Stimulated activated naive CD8-positive, alpha-beta T cell treated with anti-CD3 and anti-CD28 coated beads, Interleukin-15, Interleukin-2, amounts not matched to agents 100 ng/mL and 50 ng/mL, for 24 hours (primary cell): ENCODE results near the gene CDK18.

Experiments used
- H3K27ac Mint-ChIP-seq: one replicate; pipeline ENCODE4 v1.8.0; 2021; ENCODE audit warnings: mild to moderate bottlenecking, mixed read lengths
- H3K27me3 Mint-ChIP-seq: one replicate; pipeline ENCODE4 v1.8.0; 2021; ENCODE audit warnings: mixed read lengths
- H3K36me3 Mint-ChIP-seq: one replicate; pipeline ENCODE4 v1.8.0; 2021; ENCODE audit warnings: low read depth, mixed read lengths
- H3K4me1 Mint-ChIP-seq: one replicate; pipeline ENCODE4 v1.8.0; 2021; ENCODE audit warnings: low read depth, mixed read lengths
- H3K4me3 Mint-ChIP-seq: one replicate; pipeline ENCODE4 v1.8.0; 2021; ENCODE audit warnings: mild to moderate bottlenecking, mixed read lengths
- H3K9me3 Mint-ChIP-seq: one replicate; pipeline ENCODE4 v1.8.0; 2021; ENCODE audit warnings: mixed read lengths

Gene CDK18

DNA sequence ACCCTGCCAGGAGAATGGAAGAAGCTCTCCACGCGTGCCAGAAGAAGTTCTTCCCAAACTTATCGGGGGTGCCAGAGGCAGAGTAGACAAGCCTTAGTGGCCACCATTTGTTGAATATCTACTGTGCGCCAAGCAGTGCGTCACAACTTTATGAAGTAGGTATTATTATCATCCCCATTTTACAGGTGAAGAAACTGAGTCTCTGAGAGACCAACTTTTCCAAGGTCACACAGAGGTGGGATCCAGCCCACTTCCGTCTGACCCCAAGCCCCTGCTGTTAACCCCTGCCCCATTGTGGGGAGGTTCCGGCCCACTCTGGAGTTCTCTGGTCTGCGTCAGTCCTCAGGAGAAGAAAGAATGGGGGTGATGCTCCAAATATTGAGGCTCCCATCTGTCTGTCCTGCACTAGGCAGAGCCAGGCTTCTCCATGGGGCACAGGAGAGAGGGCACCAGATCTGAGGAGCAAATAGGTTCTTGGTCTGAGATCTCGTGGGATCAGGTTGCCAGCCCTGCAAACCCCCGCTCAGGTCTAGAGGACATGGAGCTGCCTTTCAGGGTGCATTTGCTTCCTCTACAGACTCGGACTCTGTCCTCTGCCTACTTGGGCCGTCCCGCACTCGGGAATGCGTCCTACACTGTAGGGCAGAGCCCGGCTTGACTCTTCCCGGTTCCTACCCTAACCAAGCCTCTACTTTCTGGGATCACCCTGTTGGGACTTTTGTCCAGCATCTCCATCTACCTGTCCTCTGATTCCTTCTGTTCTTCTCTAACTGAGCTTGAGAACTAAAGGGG is 2.1 kb downstream of the CDK18 start:
- Mint-ChIP-seq H3K4me3 (no peak overlapping the region), H3K9me3 (no peaks in the 10 kb centered on the region), H3K4me1 (peaks cover 17% of the 10 kb centered on the region), H3K27ac (no peak overlapping the region), H3K27me3 (no peaks in the 10 kb centered on the region), H3K36me3 (no peaks in the 10 kb centered on the region)

DNA sequence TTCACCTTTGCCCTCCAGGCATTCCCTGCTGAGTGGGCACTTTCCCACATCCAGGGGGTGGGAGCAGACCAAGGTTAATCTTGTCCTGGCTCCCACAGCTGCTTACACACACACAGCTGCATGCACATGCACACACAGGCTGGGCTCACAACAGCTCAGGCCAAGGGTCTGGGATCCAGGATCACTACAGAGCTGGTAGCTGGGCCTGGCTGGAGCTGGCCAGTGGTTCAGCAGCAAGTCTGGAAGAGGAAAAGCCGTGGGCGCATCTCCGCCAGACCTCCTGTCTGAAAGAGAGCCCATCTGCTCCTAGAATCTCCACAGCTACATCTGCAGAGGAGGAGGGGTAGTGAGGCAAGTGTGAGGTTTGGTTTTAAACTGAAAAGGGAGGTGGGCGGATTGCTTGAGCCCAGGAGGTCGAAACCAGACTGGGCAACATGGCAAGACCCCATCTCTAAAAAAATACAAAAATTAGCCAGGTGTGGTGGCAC is 3.8 kb downstream of the CDK18 start:
- H3K27ac Mint-ChIP-seq: no peak overlapping the region
- peaks cover 20% of the 10 kb centered on the region for H3K4me1 Mint-ChIP-seq
- H3K4me3 Mint-ChIP-seq: no peak overlapping the region
- no peaks in the 10 kb centered on the region for H3K9me3 Mint-ChIP-seq
- H3K27me3 Mint-ChIP-seq: no peaks in the 10 kb centered on the region
- no peaks in the 10 kb centered on the region for H3K36me3 Mint-ChIP-seq

DNA sequence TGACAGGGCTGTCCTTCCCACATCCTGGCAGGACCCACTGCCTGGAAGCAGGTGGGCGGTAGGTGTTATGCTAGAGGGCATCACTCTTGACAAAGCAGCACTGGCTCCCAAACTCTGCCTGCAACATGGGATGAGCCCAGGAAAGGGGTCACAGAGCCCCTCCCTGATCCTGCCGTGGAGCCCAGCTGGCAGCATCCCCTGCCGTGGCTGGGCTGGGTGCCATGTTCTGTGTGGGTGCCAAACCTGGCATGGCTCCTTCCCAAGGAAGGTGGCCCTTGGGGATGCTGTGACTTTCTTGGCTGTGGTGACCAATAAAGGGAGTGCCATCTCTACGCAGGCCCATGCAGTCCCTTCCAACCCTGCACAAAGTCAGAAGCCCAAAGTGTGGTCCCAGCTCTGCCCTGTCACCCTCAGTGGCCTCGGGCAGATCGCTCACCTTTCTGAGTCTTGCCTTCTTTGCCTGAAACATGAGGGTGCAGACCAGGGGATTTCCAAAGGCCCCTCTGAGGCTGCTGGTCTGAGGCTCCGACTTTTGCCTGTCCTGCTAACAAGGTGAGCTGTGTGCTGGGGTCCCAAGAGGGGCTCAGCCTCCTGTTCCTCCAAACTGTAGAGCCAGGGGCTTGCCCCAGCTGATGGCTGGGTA is 6.0 kb downstream of the CDK18 start:
- Mint-ChIP-seq H3K4me1 (peaks cover 19% of the 10 kb centered on the region), H3K9me3 (no peaks in the 10 kb centered on the region), H3K36me3 (no peaks in the 10 kb centered on the region), H3K27ac (no peak overlapping the region), H3K4me3 (no peak overlapping the region), H3K27me3 (no peaks in the 10 kb centered on the region)

DNA sequence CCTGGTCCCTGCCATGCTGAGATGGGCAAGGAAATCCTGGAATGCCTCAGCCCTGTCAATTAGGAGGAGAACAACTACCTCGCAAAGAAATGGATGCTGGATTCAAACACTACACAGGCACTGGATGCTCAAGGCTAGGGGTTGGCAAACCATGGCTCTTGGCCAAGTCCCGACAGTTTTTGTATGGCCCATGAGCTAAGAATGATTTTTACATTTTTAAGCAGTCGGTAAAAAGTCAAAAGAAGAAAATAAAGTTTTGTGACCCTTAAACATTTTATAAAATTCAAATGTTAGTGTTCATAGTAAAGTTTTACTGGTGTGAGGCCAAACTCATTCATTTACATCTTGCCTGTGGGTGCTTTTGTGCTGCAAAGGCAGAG is 6.5 kb downstream of the CDK18 start:
- no peak overlapping the region for H3K27ac Mint-ChIP-seq
- H3K9me3 Mint-ChIP-seq: no peaks in the 10 kb centered on the region
- H3K4me3 Mint-ChIP-seq: no peak overlapping the region
- no peaks in the 10 kb centered on the region for H3K27me3 Mint-ChIP-seq
- no peaks in the 10 kb centered on the region for H3K36me3 Mint-ChIP-seq
- peaks cover 17% of the 10 kb centered on the region for H3K4me1 Mint-ChIP-seq

DNA sequence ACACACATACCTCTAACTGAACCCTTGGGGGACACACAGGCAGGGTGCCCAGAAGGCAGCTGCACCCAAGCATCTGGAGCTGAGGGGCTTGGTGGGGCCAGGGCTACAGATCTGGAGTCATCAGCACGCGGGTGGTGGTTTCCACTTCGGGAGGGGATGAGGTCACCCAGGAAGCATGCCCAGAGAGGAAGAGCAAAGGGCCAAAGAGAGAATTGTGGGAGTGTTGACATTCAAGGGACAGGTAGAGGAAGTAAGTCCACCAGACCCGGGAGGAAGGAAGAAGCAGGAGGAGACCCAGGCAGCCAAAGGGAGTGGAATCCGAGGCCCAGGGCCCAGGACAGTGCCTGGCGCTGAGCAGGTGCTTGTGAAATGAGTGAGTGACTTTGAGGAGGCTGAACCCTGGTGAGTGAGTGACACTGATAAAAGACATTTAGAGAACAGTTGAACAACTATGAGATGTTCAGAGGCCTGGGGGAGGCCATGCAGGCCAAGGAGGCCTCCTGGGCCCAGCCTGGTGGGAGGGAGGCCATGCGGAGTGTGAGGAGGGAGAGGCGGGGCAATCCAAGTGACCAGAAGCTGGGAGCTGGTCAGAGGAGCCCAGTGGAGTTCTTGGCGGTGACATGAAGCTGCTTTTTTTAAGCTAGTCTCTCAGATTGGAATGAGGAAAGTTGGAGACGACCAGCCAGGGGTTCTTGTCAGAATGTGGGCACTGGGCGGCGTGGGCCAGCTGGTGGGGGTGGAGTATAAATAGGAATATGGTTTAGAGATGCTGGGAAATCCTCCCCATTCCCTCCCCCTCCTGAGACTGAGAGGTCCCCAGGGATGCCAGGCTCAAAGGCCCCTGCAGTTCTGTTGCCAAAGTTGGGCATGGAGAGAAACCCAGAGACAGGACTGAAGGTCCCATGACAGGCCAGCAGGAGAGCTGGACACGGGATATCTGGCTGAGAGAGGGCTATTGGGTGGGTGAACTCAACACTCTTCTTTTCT is 7.9 kb downstream of the CDK18 start:
- Mint-ChIP-seq H3K27ac (peak overlapping the region; percentile 43), H3K36me3 (no peaks in the 10 kb centered on the region), H3K4me1 (peaks cover 17% of the 10 kb centered on the region), H3K4me3 (no peak overlapping the region), H3K9me3 (no peaks in the 10 kb centered on the region), H3K27me3 (no peaks in the 10 kb centered on the region)

DNA sequence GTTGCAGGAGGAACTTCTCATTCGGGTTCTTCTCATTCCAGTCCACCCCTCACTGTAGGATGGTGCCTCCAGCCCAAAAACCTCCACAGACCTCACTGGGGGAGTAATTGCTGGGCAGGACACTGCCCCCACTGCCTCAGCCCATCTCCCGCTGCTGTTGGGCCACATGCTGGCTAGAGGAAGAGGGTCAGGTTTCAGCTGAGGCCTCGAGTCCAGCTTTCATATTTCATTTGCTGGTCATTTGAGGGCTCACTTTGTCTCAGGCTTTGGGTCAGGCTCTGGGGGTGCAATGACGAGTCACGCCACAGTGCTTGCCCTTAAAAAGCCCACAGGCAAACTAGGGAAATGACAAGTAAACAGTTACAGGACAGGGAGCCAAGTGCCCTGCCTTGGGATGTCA is 9.3 kb downstream of the CDK18 start:
- H3K4me1 Mint-ChIP-seq: peaks cover 17% of the 10 kb centered on the region
- H3K27me3 Mint-ChIP-seq: no peaks in the 10 kb centered on the region
- no peak overlapping the region for H3K4me3 Mint-ChIP-seq
- no peak overlapping the region for H3K27ac Mint-ChIP-seq
- no peaks in the 10 kb centered on the region for H3K9me3 Mint-ChIP-seq
- H3K36me3 Mint-ChIP-seq: no peaks in the 10 kb centered on the region

DNA sequence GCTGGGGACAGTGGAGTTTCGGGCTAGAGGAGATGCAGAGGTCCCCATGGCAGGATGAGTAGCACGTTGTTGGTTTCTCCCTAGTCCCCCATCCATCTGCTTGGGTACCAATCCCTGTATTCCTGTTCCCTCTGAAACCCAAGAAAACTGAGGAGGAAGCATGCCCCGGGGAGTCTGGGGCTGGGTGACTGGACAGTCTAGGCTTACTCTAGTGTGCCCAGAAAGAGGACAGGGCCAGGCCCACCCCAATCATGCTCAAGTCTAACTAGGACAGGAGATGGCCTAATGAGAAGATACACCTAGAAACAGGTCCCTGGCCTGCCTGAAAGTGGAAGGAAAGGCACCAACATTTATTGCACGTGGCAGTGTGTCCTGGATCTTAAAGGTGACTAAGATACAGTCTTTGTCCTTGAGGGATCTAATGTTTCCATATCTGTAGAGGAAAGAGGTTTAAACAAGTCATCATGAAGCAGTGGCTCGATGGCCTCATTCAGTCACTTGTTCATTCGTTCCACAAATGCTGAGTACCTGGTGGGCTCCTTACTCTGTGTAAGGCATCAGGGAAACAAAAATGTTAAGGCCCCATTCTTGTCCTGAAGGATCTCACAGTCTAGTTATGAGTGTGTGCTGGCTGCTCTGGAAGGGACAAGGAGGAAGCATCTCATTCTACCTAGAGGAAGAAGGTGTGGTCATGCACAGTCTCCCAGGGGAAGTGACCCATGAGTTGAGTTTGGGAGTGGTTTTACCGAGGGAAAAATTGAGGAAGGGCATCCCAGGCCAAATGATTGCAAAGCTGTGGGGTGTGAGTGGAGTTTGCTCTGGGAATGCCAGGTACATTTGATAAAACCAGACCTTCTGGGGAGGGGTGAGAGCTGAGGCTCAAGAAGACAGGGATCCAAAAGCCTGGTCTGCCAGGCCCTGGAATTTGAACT is 10.0 kb downstream of the CDK18 start:
- H3K4me3 Mint-ChIP-seq: no peak overlapping the region
- H3K27ac Mint-ChIP-seq: no peak overlapping the region
- H3K36me3 Mint-ChIP-seq: no peaks in the 10 kb centered on the region
- no peaks in the 10 kb centered on the region for H3K9me3 Mint-ChIP-seq
- no peaks in the 10 kb centered on the region for H3K27me3 Mint-ChIP-seq
- H3K4me1 Mint-ChIP-seq: peaks cover 17% of the 10 kb centered on the region

DNA sequence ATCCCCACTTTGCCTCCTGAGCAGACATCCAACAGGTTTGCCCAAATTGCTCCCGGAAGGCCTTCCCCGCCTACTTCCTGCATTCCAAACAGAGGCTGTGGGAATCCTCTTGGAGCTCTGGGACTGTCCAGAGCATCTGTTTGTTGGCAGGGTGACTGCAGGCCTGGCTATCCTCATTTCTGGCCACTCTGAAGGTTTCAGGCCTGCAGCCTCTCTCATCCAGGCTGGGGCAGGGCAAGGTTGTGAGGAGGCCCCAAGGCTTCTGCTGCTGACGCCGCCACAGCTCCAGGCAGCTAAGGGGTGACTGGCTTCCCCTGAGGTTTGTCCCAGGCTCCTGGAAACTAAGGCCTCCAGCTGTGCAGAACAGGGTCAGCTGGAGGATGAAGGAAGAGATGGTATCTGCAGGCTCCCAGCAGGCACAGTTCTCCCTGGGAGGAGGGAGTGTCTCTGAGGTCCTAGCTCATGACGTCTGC is 11.3 kb downstream of the CDK18 start:
- H3K9me3 Mint-ChIP-seq: no peaks in the 10 kb centered on the region
- H3K27ac Mint-ChIP-seq: no peak overlapping the region
- H3K27me3 Mint-ChIP-seq: no peaks in the 10 kb centered on the region

DNA sequence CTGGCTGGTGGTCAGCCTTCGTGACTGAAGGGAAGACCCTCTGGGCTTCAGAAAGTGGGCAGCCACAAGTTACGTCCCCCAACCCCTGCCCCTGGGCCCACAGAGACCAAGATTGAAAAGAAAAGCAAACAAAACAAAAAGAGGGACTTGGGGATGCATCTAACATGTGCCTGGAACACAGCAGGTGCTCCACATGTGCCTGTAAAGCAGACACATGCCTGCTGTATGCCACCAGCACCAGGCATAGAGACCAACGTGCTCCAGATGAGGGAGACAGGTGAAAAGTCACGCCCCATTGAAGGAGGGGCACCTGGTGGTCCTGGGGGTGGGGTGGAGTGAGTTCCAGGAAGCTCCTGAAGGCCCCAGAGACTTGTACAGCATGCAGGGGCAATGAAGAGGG is 11.9 kb downstream of the CDK18 start:
- Mint-ChIP-seq H3K9me3 (no peaks in the 10 kb centered on the region), H3K4me3 (no peak overlapping the region), H3K36me3 (no peaks in the 10 kb centered on the region), H3K27me3 (no peaks in the 10 kb centered on the region), H3K4me1 (peaks cover 14% of the 10 kb centered on the region), H3K27ac (no peak overlapping the region)

More for the DNA sequence above, 11.3 kb downstream of the CDK18 start:
- H3K4me3 Mint-ChIP-seq: no peak overlapping the region
- H3K36me3 Mint-ChIP-seq: no peaks in the 10 kb centered on the region
- peaks cover 14% of the 10 kb centered on the region for H3K4me1 Mint-ChIP-seq

DNA sequence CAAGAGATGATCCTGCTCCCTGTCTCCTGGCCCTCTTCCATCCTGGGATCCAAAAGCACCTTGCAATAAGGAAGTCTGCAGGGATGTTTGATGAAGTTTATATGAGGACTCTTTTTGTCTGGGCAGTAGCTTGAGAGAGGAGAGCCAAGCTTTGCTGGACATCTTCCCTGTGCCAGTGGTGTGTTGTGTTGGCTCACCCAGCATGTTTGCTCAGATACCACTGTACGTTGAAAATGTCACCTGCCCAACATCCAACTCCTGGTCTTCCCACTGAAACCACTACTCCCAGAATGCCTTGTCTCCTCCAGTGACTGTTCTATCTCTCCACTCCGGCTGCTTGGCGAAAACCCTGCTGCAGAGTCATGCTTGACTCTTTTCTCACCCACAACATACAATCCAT is 12.8 kb downstream of the CDK18 start:
- Mint-ChIP-seq H3K36me3 (no peaks in the 10 kb centered on the region), H3K27me3 (no peaks in the 10 kb centered on the region), H3K27ac (no peak overlapping the region), H3K9me3 (no peaks in the 10 kb centered on the region), H3K4me3 (no peak overlapping the region), H3K4me1 (peaks cover 10% of the 10 kb centered on the region)

DNA sequence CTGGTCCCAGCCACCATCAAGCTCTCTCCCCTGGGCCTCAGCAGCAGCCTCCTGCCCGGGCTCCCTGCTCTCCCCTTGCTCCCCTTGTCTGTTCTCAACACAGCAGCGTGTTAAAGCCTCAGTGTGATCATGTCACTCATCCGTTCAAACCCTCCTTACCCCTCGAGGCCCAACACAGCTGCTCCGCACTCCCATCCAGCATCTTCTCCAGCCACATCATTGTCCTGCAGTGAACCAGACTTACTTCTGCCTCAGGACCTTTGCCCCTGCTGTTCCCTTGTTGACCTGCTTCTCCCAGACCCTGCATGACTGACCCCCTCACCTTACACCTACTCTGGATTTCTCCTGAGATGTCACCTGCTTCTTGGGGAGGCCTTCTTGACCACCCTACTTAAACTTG is 13.3 kb downstream of the CDK18 start:
- no peak overlapping the region for H3K27ac Mint-ChIP-seq
- peaks cover 10% of the 10 kb centered on the region for H3K4me1 Mint-ChIP-seq
- H3K4me3 Mint-ChIP-seq: no peak overlapping the region
- no peaks in the 10 kb centered on the region for H3K27me3 Mint-ChIP-seq
- H3K36me3 Mint-ChIP-seq: no peaks in the 10 kb centered on the region
- H3K9me3 Mint-ChIP-seq: no peaks in the 10 kb centered on the region

DNA sequence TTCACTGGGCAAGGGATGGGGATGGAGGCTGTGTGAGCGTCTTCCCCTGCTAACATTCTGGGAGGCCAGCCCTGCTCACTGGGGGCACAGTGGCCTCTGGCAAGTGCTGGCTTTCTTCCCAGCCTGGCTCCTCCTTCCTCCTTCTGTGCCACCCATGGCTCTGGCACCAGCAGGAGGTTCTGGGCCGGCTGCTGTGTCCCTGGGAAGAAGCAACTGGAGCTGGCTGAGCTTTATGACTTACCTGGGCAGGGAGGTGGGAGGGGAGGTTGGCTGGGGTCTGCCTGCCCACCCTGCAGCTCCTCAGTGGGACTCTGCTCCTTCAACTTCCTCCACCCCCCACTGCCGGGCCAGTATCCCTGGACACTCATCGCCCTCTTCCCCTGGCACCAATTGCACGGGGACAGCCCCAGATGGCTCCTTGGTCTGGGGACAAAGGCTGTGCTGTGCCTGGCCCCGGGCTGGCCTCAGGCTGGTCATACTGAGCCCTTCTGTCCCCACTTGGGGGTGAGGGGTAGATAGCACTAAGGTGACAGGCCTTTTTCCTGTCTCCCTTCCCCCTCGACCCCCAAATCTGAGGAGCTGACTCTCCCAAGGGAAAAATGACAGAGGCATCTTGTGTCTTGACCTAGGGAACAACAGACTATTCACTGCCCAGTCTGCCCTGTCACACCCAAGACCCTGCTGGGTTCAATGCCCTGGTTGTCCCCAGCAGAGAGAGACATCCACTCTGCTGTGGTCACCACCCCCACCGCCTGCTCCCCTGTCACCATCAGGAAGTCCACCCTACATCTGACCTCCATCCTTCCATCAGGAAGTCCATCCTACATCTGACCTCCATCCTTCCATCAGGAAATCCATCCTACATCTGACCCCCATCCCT is 14.4 kb downstream of the CDK18 start:
- H3K4me1 Mint-ChIP-seq: peaks cover 10% of the 10 kb centered on the region
- H3K27me3 Mint-ChIP-seq: no peaks in the 10 kb centered on the region
- no peak overlapping the region for H3K27ac Mint-ChIP-seq
- no peak overlapping the region for H3K4me3 Mint-ChIP-seq
- no peaks in the 10 kb centered on the region for H3K9me3 Mint-ChIP-seq
- no peaks in the 10 kb centered on the region for H3K36me3 Mint-ChIP-seq

DNA sequence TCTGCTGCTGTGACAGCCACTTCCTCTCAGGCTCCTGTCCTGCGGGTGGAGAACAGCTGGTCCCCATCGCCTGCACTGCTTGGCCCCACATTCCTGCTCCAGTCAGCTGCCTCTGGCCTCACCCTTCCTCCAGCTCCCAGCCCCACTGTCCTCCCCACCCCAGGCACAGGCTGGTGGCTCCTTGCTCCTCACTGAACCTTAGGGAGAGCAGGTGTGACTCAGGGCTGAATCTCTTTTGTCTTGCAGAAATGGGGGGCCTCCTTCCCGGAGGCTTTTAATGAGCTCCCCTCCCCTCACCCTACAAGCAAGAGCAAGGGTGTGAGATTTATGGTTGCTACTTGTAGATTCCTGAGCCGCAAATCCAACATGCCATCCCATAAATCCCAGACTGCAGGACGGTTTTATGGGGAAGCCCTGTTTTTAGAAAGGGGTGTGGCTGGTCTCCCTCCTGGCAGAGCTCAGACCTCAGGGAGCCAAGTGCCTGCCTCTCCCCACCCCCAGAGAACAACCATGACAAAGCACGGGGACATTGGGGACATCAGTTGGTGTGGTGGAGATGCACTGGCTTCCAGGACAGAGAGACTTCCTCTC is 15.2 kb downstream of the CDK18 start:
- no peaks in the 10 kb centered on the region for H3K36me3 Mint-ChIP-seq
- H3K27ac Mint-ChIP-seq: no peak overlapping the region
- no peaks in the 10 kb centered on the region for H3K27me3 Mint-ChIP-seq
- no peak overlapping the region for H3K4me3 Mint-ChIP-seq
- peaks cover 3% of the 10 kb centered on the region for H3K4me1 Mint-ChIP-seq
- no peaks in the 10 kb centered on the region for H3K9me3 Mint-ChIP-seq
